ENCODE data around the gene TAMALIN. TPM values are rescaled to one million over a fixed set of nuclear protein-coding genes. Genes with fewer than 3 reads are reported as not detected.

Gene TAMALIN
- polyA plus RNA-seq, 4 donors, result 15.7 to 20.4 (median 18.1) TPM

GRCh38 chr12:52010692-52011601 lies 4.2 kb downstream of the TAMALIN start:
- DNase-seq (ENCODE audit: low read depth in 4 of 4, low spot score in 3 of 4), result no peak

DNA sequence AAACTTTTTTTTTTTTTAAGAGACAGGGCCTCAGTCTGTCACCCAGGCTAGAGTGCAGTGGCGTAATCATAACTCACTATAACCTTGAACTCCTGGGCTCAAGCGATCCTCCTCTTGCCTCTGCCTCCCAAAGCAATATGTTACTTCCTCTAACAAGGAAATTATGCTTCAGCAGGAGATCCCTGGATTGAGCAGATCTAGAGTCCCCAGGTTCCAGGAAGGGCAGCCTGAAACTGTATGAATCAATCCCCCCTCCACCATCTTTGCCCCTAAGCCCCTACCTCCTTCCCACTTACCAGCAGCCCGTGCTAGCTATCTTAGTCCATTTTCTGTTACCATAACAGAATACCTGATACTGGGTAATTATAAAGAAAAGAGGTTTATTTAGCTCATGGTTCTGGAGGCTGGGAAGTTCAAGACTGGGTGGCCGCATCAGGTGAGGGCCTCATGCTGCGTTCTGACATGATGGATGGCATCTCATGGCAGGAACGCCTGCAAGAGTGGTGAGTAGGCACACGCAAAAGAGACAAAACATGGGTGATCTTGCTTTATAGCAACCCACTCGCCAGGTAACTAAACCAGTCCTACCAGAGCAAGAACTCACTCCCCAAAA lies 5.0 kb downstream of the TAMALIN start:
- no peak for DNase-seq (ENCODE audit: low read depth in 4 of 4, low spot score in 3 of 4)

DNA sequence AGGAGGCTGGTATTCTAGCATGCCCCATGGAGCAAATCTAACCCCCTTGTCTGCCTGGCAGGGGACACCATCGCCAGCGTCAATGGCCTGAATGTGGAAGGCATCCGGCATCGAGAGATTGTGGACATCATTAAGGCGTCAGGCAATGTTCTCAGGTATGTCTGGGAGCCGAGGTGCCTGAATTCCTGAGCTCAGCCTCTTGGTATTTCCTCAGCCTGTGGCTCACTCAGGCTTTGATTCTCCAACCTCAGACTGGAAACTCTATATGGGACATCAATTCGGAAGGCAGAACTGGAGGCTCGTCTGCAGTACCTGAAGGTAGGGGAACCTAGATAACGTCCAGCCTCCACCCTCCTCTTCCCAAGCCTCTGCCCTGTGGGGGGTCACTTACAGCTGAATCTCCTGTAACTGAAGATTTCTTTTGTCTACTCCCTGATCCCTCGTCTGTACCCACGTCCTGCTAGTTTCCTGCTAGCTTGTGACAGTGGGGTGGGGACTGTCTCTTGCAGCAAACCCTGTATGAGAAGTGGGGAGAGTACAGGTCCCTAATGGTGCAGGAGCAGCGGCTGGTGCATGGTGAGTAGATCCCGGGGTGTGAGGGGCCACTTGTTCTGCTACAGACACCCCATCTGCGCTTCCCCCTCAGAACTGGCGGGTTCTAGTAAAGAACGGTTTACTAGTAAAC lies 7.0 kb downstream of the TAMALIN start:
- DNase-seq (ENCODE audit: low read depth in 4 of 4, low spot score in 3 of 4), result no peak

DNA sequence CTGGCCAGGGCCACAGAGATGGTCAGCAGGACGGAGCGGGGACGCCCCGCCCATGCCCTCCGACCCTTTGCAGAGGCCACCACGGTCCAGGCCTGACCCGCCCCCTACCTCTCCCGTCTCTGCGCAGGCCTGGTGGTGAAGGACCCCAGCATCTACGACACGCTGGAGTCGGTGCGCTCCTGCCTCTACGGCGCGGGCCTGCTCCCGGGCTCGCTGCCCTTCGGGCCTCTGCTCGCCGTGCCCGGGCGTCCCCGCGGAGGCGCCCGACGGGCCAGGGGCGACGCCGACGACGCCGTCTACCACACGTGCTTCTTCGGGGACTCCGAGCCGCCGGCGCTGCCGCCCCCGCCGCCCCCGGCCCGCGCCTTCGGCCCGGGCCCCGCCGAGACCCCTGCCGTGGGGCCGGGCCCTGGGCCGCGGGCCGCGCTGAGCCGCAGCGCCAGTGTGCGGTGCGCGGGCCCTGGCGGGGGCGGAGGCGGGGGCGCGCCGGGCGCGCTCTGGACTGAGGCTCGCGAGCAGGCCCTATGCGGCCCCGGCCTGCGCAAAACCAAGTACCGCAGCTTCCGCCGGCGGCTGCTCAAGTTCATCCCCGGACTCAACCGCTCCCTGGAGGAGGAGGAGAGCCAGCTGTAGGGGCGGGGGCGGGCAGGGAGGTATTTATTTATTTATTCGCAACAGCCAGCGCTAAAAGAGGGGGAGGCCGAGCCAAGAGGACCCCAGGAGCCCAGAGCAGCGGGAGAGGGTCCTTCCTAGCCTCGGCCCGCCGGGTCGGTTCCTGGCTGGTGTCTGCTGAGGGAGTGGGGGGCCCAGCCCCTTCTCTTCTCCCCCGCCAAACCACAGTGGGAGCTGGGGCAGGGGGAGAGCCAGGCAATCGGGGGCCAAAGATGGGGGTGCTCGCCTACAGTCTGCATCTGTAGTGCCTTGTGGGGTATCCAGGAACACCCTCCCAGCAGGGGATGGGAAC lies 8.1 kb downstream of the TAMALIN start:
- DNase-seq (ENCODE audit: low read depth in 4 of 4, low spot score in 3 of 4), result no peak

DNA sequence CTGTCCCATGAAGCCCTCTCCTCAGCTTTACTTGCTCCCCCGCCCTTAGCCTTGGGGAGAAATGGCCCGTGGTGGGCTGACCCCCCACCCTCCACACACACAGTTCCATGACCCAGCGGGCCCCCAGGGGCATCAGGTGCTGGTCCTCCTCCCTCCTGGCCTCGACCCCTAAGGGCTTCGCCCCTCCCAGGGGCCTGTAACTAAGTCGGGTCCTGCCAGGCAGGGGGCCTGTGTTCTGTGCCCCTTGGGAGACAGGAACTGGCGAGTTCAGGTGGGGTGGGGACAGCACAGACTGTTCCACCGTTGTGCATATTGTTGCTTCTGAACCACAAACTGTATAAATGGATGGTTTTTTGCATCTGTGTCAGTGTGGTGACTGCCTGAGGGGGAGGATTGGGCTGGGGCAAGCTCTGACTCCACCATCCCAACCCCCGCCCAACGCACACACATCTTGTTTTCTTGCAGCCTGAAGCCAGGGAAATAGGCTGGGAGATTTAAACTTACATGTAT lies 8.8 kb downstream of the TAMALIN start:
- no peak for DNase-seq (ENCODE audit: low read depth in 4 of 4, low spot score in 3 of 4)

GRCh38 chr12:52018433-52019112 lies 11.8 kb downstream of the TAMALIN start:
- DNase-seq (ENCODE audit: low read depth in 4 of 4, low spot score in 3 of 4), result no peak

GRCh38 chr12:52019113-52019770 lies 12.5 kb downstream of the TAMALIN start:
- DNase-seq (ENCODE audit: low read depth in 4 of 4, low spot score in 3 of 4), result no peak

GRCh38 chr12:52020539-52021336 lies 14.0 kb downstream of the TAMALIN start:
- DNase-seq (ENCODE audit: low read depth in 4 of 4, low spot score in 3 of 4), result no peak

DNA sequence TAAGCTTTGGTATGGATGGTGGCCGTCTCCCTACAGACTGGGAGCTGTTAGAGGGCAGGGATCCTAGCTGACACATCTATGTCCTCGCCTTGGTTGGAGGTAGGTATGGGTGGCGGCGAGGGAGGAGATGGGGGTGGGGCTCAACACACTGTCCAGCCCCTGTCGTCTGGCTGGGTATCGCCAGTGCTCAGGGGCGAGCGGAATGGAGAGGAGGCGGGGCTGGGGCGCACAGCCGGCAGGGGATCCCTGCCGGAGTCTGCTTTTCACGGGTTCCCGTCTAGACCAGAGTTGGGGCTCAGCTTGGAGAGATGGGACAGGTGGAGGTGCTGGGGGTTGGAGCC lies 16.1 kb downstream of the TAMALIN start:
- DNase-seq (ENCODE audit: low read depth in 4 of 4, low spot score in 3 of 4), result no peak

- no peak for DNase-seq (ENCODE audit: low read depth in 4 of 4, low spot score in 3 of 4)
These were observed 16.6 kb downstream of the TAMALIN start for GRCh38 chr12:52023182-52023975.

DNA sequence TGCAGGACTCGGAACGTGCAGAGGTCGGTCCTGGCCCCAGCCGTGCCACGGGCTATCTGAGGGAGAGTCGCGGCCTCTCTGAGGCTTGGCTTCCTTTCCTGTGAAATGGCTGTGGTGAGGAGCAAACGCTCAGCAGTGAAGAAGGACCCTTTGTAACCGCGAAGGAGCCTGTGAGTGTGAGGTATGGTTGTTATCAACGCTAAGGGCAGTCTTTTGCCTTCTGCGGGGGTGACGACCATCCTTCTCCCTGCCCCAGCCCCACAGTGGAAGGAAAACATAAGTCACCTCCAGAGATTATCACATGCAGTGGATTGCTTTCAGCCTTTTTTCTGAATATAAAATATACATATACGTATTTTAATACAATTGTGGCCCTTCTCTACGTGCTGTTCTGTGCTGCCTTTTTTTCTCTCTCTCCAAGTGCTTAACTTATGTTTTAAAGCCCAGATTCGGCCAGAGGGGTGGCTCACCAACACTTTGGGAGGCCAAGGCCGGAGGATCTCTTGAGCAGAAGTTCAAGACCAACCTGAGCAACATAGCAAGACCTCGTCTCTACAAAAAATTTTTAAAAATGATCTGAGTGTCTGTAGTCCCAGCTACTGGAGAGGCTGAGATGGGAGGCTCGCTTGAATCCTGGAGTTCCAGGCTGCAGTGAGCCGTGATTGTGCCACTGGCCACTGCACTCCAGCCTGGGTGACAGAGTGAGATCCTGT lies 17.4 kb downstream of the TAMALIN start:
- no peak for DNase-seq (ENCODE audit: low read depth in 4 of 4, low spot score in 3 of 4)

GRCh38 chr12:52024845-52025230 lies 18.1 kb downstream of the TAMALIN start:
- DNase-seq (ENCODE audit: low read depth in 4 of 4, low spot score in 3 of 4), result no peak

- no peak for DNase-seq (ENCODE audit: low read depth in 4 of 4, low spot score in 3 of 4)
These were observed 19.5 kb downstream of the TAMALIN start for GRCh38 chr12:52026263-52026662.

DNA sequence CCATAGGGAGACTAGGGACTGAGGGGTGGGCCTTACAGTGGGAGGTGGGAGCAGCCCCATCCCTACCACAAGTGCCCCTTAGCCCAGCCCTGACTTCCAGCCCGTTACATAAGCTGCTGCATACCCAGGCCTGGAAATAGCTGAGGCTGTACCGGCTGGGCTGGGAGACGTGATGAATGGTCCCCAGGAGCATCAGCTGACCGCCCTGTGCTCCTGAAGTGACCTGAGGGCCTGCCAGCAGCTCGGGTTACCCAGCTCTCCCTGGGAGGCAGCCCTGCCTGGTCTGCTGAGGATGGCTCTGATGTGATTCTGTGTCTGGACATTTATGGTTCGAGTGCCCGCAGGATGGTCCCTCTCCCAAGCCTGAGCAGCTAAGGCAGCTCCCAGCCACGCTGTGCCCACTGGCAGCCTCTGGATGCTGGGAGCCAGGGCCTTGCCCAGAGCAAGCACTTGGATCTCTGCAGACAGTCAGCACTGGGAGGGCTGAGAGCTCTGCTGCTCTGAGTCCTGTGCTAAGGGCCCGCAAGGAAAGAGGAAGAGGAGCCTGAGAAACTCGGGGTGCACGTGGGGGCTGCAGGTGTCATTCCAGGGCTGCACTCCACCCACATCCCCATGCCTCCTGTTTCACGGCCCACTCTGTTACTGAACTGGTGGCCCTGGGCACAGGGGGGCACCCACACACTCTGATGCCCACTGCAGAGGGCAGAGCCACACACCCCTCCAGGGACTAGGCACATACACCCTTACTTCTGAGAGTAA lies 20.5 kb downstream of the TAMALIN start:
- DNase-seq (ENCODE audit: low read depth in 4 of 4, low spot score in 3 of 4), result no peak

DNA sequence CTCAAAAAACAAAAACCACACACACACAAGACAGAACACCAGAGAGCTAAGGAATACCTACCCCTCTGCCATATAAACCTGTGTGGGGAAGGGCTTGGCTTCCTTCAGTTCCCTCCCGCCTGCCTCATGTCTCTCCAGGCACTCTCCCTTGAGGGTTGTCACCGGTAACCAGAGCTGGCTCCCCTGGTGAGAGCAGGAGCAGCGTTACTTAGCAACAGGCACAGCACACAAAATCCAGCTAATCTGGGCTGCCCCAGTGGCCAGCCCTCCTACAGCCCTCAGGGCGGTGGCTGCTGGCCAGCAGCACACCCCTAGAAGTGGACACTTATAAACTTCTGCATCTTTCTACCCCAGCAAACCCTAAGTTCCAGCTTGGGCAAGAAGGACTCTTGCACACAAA lies 22.9 kb downstream of the TAMALIN start:
- DNase-seq (ENCODE audit: low read depth in 4 of 4, low spot score in 3 of 4), result no peak

DNA sequence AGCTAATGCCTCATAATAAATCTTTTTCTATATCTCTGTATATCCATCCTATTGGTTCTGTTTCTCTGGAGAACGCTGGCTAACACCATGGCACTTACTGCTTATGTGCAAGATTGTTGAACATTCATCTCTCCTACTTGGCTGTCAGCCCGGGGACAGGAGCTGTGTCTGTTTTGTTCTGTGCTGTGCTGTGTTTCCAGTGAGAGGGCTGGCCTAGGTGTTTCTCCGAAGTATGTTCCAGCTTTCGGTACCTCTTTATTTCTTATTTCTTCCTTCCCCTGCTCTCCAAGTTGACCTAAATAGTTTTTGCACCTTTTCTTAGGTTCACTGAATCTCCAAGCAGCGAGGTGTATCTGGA lies 25.7 kb downstream of the TAMALIN start:
- no peak for DNase-seq (ENCODE audit: low read depth in 4 of 4, low spot score in 3 of 4)

Measured in left renal pelvis (tissue), 4 donors.